Mucosa of descending colon (tissue), 3 donors: ENCODE results near the gene DNM1. TPM values are rescaled to one million over a fixed set of nuclear protein-coding genes. Genes with fewer than 3 reads are reported as not detected.

ENCODE experiments used
- ATAC-seq: fragments of 200-7000 bp; cut with Tn5 transposase; one replicate; pipeline ENCODE4 v1.9.1; 2020; ENCODE audit warnings: mild to moderate bottlenecking, moderate library complexity
- DNase-seq, 3 donors: peaks; one replicate each; pipeline ENCODE4 v3.0.0-alpha.2; 2020
- H3K36me3 ChIP-seq: fragments of 200-600 bp; one replicate; pipeline ENCODE4 v1.8.0; 2021; ENCODE audit warnings: low read depth, mild to moderate bottlenecking
- H3K4me1 ChIP-seq: fragments of 200-600 bp; one replicate; pipeline ENCODE4 v1.8.0; 2021; ENCODE audit warnings: low read depth, mild to moderate bottlenecking
- H3K4me3 ChIP-seq: fragments of 200-600 bp; one replicate; pipeline ENCODE4 v1.8.0; 2021; ENCODE audit warnings: mild to moderate bottlenecking
- H3K9me3 ChIP-seq: fragments of 200-600 bp; one replicate; pipeline ENCODE4 v1.8.0; 2021; ENCODE audit warnings: mild to moderate bottlenecking
- CTCF ChIP-seq: fragments of 200-600 bp; IDR thresholded peaks from one replicate; pipeline ENCODE4 v1.8.0; 2022; ENCODE audit warnings: antibody characterized with exemption, mild to moderate bottlenecking
- intact Hi-C, 2 donors: fragments of 100-400 bp; cut with DNase I in 1 of 2; cut with micrococcal nuclease in 1 of 2; formaldehyde crosslinking; loops; one replicate each; pipeline versions ENCODE4 v1.11.0 to v1.11.1; 2022; cut with DNase I, micrococcal nuclease
- total RNA-seq, 3 donors: library from RNA; stranded (reverse); fragmentation: NEBNext Ultra II Directional in 2 of 3; extraction: Animal tissue kit (Norgen Biotek cat#: 25700) in 2 of 3; gene quantifications; one replicate each; pipeline versions ENCODE4 v1.2.1 to v1.2.4, GENCODE V29; 2021 to 2023
- donor health status: DM: no; HTN: no; CAD: no; lungs with moderate emphysema.
- donor health status: DM: no; HTN: no; CAD: no.
- donor health status: DM: no; HTN: yes; CAD: no.

The DNM1 gene
- total RNA-seq, 3 donors from 2014 or later: 4.0 to 19.0 (median 6.7) TPM

- ATAC-seq (no peak), DNase-seq (no peak)
- TF ChIP-seq CTCF: no peak
- Histone ChIP-seq H3K4me1 (peaks cover 14% of the 10 kb centered on the region), H3K4me3 (no peak overlapping the region), H3K36me3 (no peaks in the 10 kb centered on the region), H3K9me3 (no peaks in the 10 kb centered on the region)
- intact Hi-C loops: no loop called here
Observed at GRCh38 chr9:128190013-128190412, 13.2 kb upstream of the DNM1 start.

DNA sequence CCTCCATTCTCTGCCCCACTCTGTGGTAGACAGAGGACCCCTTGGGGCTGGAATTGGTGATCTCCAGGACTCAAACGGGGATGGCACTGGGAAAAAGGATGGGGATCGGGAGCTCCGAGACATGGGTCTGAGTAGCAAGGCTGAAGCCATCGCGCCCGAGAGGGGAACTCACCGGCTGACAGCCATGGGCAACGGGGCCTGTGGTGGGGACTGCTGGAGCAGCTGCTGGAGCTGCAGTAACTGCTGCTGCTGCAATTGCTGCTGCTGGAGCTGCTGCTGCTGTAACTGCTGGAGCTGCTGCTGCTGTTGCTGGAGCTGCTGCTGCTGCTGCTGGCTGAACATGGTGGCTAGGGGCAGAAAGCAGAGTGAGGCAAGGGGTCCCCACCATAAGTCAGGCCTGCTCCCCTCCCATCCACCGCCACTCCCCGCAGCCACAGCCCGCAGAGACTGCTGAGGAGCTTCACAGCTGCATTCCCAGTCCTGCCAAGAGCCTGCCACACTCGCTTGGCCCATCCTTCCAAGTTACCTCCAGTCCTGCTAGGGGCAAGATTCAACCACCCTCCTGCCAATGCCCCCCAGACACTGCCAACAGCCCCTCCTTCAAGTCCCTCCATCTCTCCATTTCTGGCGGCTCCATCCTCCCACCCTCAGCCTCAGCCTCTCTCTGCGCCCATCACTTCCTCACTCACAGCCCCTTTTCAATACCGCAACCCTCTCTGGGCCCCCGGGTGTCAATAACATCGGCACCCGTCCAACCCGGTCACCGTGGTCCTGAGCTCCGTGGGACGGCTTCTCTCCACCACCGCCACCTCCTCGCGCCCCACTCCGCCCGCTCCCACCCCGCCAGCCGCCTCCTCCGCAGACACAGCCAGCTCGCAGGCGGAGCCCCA, 12.4 kb upstream of the DNM1 start:
- H3K4me1 ChIP-seq: peaks cover 14% of the 10 kb centered on the region

GRCh38 chr9:128191406-128192046, 11.7 kb upstream of the DNM1 start, which contains the start of gene CIZ1:
Gene CIZ1, minus strand, starts transcription at chr9:128191572. Its CDS starts 715 bp downstream, at chr9:128190857.
- Histone ChIP-seq H3K36me3 (no peaks in the 10 kb centered on the region), H3K9me3 (no peaks in the 10 kb centered on the region), H3K4me3 (peak within 1 kb of the TSS; percentile 75), H3K4me1 (peaks cover 14% of the 10 kb centered on the region)
- DNase-seq: peak; percentile 79 to 87 (median 87)
- peak; percentile 87 for ATAC-seq
- TF ChIP-seq CTCF: peak; percentile 80
- intact Hi-C loops: no loop called here

More for the DNA sequence above, 12.4 kb upstream of the DNM1 start:
- peak; percentile 5 for ATAC-seq
- H3K36me3 ChIP-seq: no peaks in the 10 kb centered on the region
- H3K4me3 ChIP-seq: peak overlapping the region; percentile 75
- peak in 2 of 3 donors; percentile 44 to 46 for DNase-seq
- no peak for TF ChIP-seq CTCF
- intact Hi-C loops: no loop called here
- H3K9me3 ChIP-seq: no peaks in the 10 kb centered on the region

DNA sequence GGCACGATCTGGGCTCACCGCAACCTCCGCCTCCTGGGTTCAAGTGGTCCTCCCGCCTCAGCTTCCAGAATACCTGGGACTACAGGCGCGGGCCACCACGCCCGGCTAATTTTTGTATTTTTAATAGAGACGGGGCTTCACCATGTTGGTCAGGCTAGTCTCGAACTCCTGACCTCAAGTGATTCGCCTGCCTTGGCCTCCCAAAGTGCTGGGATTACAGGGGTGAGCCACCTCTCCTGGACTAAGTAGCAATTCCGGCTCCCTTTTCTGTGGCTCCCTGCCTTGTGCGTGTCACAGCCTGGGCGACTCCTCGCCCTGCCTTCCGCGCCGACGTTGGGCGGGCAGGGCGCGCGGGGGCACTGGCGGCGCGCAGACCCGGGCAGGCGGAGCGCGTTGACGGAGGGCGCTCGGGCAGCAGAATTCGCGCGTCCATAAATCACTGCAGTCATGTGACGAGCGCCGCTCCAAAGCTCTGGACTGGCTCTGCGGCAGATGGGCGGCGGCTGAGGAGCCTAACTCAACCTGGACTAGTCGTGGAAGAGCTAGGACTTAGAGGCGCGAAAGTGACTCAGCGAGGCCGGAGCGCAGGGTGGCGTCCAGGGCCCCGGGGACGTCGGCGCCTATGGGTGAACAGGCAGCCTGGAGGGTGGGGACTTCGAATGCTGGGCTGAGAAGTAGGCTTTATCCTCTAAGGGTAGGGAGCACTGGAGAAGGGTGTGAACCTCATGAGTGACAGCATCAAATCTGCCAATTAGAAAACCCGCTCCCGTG, 10.4 kb upstream of the DNM1 start:
- peak; percentile 25 for TF ChIP-seq CTCF
- peak; percentile 90 for ATAC-seq
- H3K4me1 ChIP-seq: peaks cover 14% of the 10 kb centered on the region
- intact Hi-C loops: no loop called here
- peak; percentile 90 to 94 (median 94) for DNase-seq
- no peaks in the 10 kb centered on the region for H3K9me3 ChIP-seq
- H3K36me3 ChIP-seq: no peaks in the 10 kb centered on the region
- H3K4me3 ChIP-seq: no peak overlapping the region

GRCh38 chr9:128193469-128194096, 9.6 kb upstream of the DNM1 start:
- Histone ChIP-seq H3K4me1 (peaks cover 14% of the 10 kb centered on the region), H3K36me3 (no peaks in the 10 kb centered on the region), H3K9me3 (no peaks in the 10 kb centered on the region), H3K4me3 (no peak overlapping the region)
- ATAC-seq (no peak), DNase-seq (no peak)
- intact Hi-C loops: no loop called here
- no peak for TF ChIP-seq CTCF
